CD4-positive, CD25-positive, alpha-beta regulatory T cell (primary cell): Measurements from ENCODE around the gene HPS3. TPM values are rescaled to one million over a fixed set of nuclear protein-coding genes. Genes with fewer than 3 reads are reported as not detected.
A peak's percentile ranks its signal among the peaks of the same experiment; 100 is the strongest.

ENCODE experiments used
- ATAC-seq, 2 donors: fragments of 150-1000 bp; cut with Tn5 transposase; one replicate each; pipeline ENCODE4 v1.10.0; 2021; ENCODE audit warnings: low read depth in 2 of 2, moderate number of reproducible peaks in 2 of 2, moderate library complexity in 1 of 2
- DNase-seq, 3 donors: peaks; one replicate each; pipeline versions ENCODE4 v3.0.0 to v3.0.0-alpha.2; 2012 to 2022; ENCODE audit warnings: mixed read lengths in 1 of 3
- H3K27ac ChIP-seq: one replicate; pipeline ENCODE4 v1.7.0; 2013; ENCODE audit warnings: mild to moderate bottlenecking, low read length; ENCODE audit not compliant: insufficient read depth, poor library complexity, severe bottlenecking
- H3K27me3 ChIP-seq: one replicate; pipeline ENCODE4 v1.7.0; 2013; ENCODE audit warnings: low read length; ENCODE audit not compliant: control insufficient read depth, insufficient read depth
- H3K36me3 ChIP-seq: one replicate; pipeline ENCODE4 v1.7.0; 2013; ENCODE audit warnings: mild to moderate bottlenecking, low read length, moderate library complexity; ENCODE audit not compliant: control insufficient read depth, insufficient read depth
- H3K4me1 ChIP-seq: 2 replicates; pipeline ENCODE4 v1.7.0; 2013; ENCODE audit warnings: mild to moderate bottlenecking, low read length; ENCODE audit not compliant: insufficient read depth, control insufficient read depth, poor library complexity, severe bottlenecking
- H3K4me3 ChIP-seq: one replicate; pipeline ENCODE4 v1.7.0; 2013; ENCODE audit warnings: low read depth, mild to moderate bottlenecking, low read length, moderate library complexity
- H3K9me3 ChIP-seq, 2 experiments: 1 replicate in 1 of 2; 2 replicates in 1 of 2; pipeline ENCODE4 v1.7.0; 2013; ENCODE audit warnings: low read length in 2 of 2, mild to moderate bottlenecking in 1 of 2, moderate library complexity in 1 of 2; ENCODE audit not compliant: control insufficient read depth in 2 of 2
- H3K27ac Mint-ChIP-seq, 3 donors: one replicate each; pipeline ENCODE4 v1.8.0; 2020 to 2022; ENCODE audit warnings: mild to moderate bottlenecking in 3 of 3, mixed read lengths in 3 of 3, moderate library complexity in 2 of 3
- H3K27me3 Mint-ChIP-seq: one replicate; pipeline ENCODE4 v1.8.0; 2022; ENCODE audit warnings: mild to moderate bottlenecking, mixed read lengths
- H3K36me3 Mint-ChIP-seq: one replicate; pipeline ENCODE4 v1.8.0; 2020; ENCODE audit warnings: mixed read lengths
- H3K4me1 Mint-ChIP-seq, 4 donors: one replicate each; pipeline ENCODE4 v1.8.0; 2020 to 2022; ENCODE audit warnings: mixed read lengths in 4 of 4, mild to moderate bottlenecking in 1 of 4
- H3K4me3 Mint-ChIP-seq, 4 donors: one replicate each; pipeline ENCODE4 v1.8.0; 2020 to 2022; ENCODE audit warnings: mild to moderate bottlenecking in 4 of 4, mixed read lengths in 4 of 4, moderate library complexity in 3 of 4
- H3K9me3 Mint-ChIP-seq, 7 donors: one replicate each; pipeline ENCODE4 v1.8.0; 2020 to 2022; ENCODE audit warnings: mixed read lengths in 7 of 7, mild to moderate bottlenecking in 3 of 7, moderate library complexity in 2 of 7
- polyA plus RNA-seq, 4 donors: library from polyadenylated mRNA; unstranded; fragments of 300-500 nt; fragmentation: Illumina TruSeq; gene quantifications; one replicate each; pipeline ENCODE4 v1.2.3, GENCODE V29; 2021
- total RNA-seq: library from RNA; stranded (reverse); gene quantifications from one replicate; pipeline ENCODE4 v1.2.3, GENCODE V29; 2022

The HPS3 gene
- total and polyA plus RNA-seq, 5 donors from 2014 or later: 21.9 to 42.7 (median 36.1) TPM

GRCh38 chr3:149177122-149177521 is 47.7 kb downstream of the HPS3 start:
- peak overlapping the region in 1 of 4 donors; percentile 22 for H3K4me3 Mint-ChIP-seq

GRCh38 chr3:149179220-149179619 is 49.8 kb downstream of the HPS3 start:
- peak overlapping the region in 1 of 3 donors; percentile 13 for H3K27ac Mint-ChIP-seq
- H3K4me3 Mint-ChIP-seq: no peak overlapping the region
- H3K36me3 Mint-ChIP-seq: peaks cover 15% of the 10 kb centered on the region
- ATAC-seq: no peak
- Histone ChIP-seq H3K36me3 (peaks cover 28% of the 10 kb centered on the region), H3K27me3 (no peaks in the 10 kb centered on the region), H3K9me3 (no peaks in the 10 kb centered on the region), H3K4me1 (no peaks in the 10 kb centered on the region), H3K4me3 (no peak overlapping the region), H3K27ac (no peak overlapping the region)
- no peaks in the 10 kb centered on the region for H3K27me3 Mint-ChIP-seq
- no peak for DNase-seq
- H3K4me1 Mint-ChIP-seq: peaks cover 0 to 4% (median 3%) of the 10 kb centered on the region in 4 donors
- no peaks in the 10 kb centered on the region for H3K9me3 Mint-ChIP-seq

More at GRCh38 chr3:149177122-149177521, 47.7 kb downstream of the HPS3 start:
- H3K9me3 Mint-ChIP-seq: no peaks in the 10 kb centered on the region
- Histone ChIP-seq H3K4me3 (no peak overlapping the region), H3K27ac (no peak overlapping the region), H3K4me1 (no peaks in the 10 kb centered on the region), H3K36me3 (peaks cover 42% of the 10 kb centered on the region), H3K9me3 (no peaks in the 10 kb centered on the region), H3K27me3 (no peaks in the 10 kb centered on the region)
- H3K27me3 Mint-ChIP-seq: no peaks in the 10 kb centered on the region
- H3K36me3 Mint-ChIP-seq: peaks cover 28% of the 10 kb centered on the region
- H3K4me1 Mint-ChIP-seq: peaks cover 0 to 4% (median 3%) of the 10 kb centered on the region in 4 donors
- DNase-seq (no peak), ATAC-seq (no peak)
- H3K27ac Mint-ChIP-seq: no peak overlapping the region

GRCh38 chr3:149180057-149180573 is 50.7 kb downstream of the HPS3 start:
- H3K9me3 ChIP-seq: no peaks in the 10 kb centered on the region
- no peaks in the 10 kb centered on the region for H3K9me3 Mint-ChIP-seq
- no peaks in the 10 kb centered on the region for H3K27me3 Mint-ChIP-seq

GRCh38 chr3:149181182-149181581 is 51.7 kb downstream of the HPS3 start:
- H3K9me3 ChIP-seq: no peaks in the 10 kb centered on the region
- ATAC-seq: no peak
- no peak overlapping the region for H3K27ac Mint-ChIP-seq
- peaks cover 22% of the 10 kb centered on the region for H3K36me3 ChIP-seq
- H3K4me3 ChIP-seq: no peak overlapping the region
- H3K27me3 ChIP-seq: no peaks in the 10 kb centered on the region
- peaks cover 13% of the 10 kb centered on the region for H3K36me3 Mint-ChIP-seq
- peaks cover 0 to 2% (median 0%) of the 10 kb centered on the region in 7 donors for H3K9me3 Mint-ChIP-seq
- no peaks in the 10 kb centered on the region for H3K4me1 Mint-ChIP-seq
- H3K4me3 Mint-ChIP-seq: no peak overlapping the region
- H3K27me3 Mint-ChIP-seq: no peaks in the 10 kb centered on the region
- no peak overlapping the region for H3K27ac ChIP-seq
- no peaks in the 10 kb centered on the region for H3K4me1 ChIP-seq
- no peak for DNase-seq

More at GRCh38 chr3:149180057-149180573, 50.7 kb downstream of the HPS3 start:
- ATAC-seq (no peak), DNase-seq (no peak)
- no peak overlapping the region for H3K4me3 Mint-ChIP-seq
- Histone ChIP-seq H3K27me3 (no peaks in the 10 kb centered on the region), H3K36me3 (peaks cover 24% of the 10 kb centered on the region), H3K4me1 (no peaks in the 10 kb centered on the region), H3K4me3 (no peak overlapping the region), H3K27ac (no peak overlapping the region)
- no peak overlapping the region for H3K27ac Mint-ChIP-seq
- H3K36me3 Mint-ChIP-seq: peaks cover 13% of the 10 kb centered on the region
- peaks cover 0 to 4% (median under 1%) of the 10 kb centered on the region in 4 donors for H3K4me1 Mint-ChIP-seq

- H3K4me1 Mint-ChIP-seq: no peaks in the 10 kb centered on the region
- H3K9me3 Mint-ChIP-seq: peaks cover 0 to 2% (median 0%) of the 10 kb centered on the region in 7 donors
- no peak overlapping the region for H3K4me3 Mint-ChIP-seq
- DNase-seq: no peak
- Histone ChIP-seq H3K36me3 (no peaks in the 10 kb centered on the region), H3K4me3 (no peak overlapping the region), H3K9me3 (no peaks in the 10 kb centered on the region), H3K27ac (no peak overlapping the region), H3K4me1 (no peaks in the 10 kb centered on the region), H3K27me3 (no peaks in the 10 kb centered on the region)
- H3K36me3 Mint-ChIP-seq: peaks cover 8% of the 10 kb centered on the region
- H3K27ac Mint-ChIP-seq: no peak overlapping the region
- H3K27me3 Mint-ChIP-seq: peaks cover 3% of the 10 kb centered on the region
- ATAC-seq: no peak
These were observed 56.8 kb downstream of the HPS3 start for GRCh38 chr3:149186219-149186618.

GRCh38 chr3:149186721-149187120 is 57.3 kb downstream of the HPS3 start:
- no peaks in the 10 kb centered on the region for H3K9me3 ChIP-seq
- peaks cover 0 to 2% (median 0%) of the 10 kb centered on the region in 7 donors for H3K9me3 Mint-ChIP-seq
- no peak for ATAC-seq
- no peak for DNase-seq
- H3K36me3 ChIP-seq: no peaks in the 10 kb centered on the region
- no peak overlapping the region for H3K4me3 Mint-ChIP-seq
- peaks cover 4% of the 10 kb centered on the region for H3K27me3 Mint-ChIP-seq
- H3K27ac ChIP-seq: no peak overlapping the region
- no peak overlapping the region for H3K4me3 ChIP-seq
- no peak overlapping the region for H3K27ac Mint-ChIP-seq
- no peaks in the 10 kb centered on the region for H3K27me3 ChIP-seq
- H3K4me1 Mint-ChIP-seq: no peaks in the 10 kb centered on the region
- H3K36me3 Mint-ChIP-seq: peaks cover 8% of the 10 kb centered on the region
- H3K4me1 ChIP-seq: no peaks in the 10 kb centered on the region

- no peaks in the 10 kb centered on the region for H3K27me3 ChIP-seq
- H3K36me3 Mint-ChIP-seq: peaks cover 8% of the 10 kb centered on the region
- H3K4me3 Mint-ChIP-seq: no peak overlapping the region
- H3K9me3 ChIP-seq: no peaks in the 10 kb centered on the region
- no peaks in the 10 kb centered on the region for H3K36me3 ChIP-seq
- DNase-seq (no peak), ATAC-seq (no peak)
- peaks cover 4% of the 10 kb centered on the region for H3K27me3 Mint-ChIP-seq
- no peak overlapping the region for H3K27ac Mint-ChIP-seq
- no peak overlapping the region for H3K4me3 ChIP-seq
- H3K4me1 ChIP-seq: no peaks in the 10 kb centered on the region
- H3K27ac ChIP-seq: no peak overlapping the region
- no peaks in the 10 kb centered on the region for H3K4me1 Mint-ChIP-seq
- peaks cover 0 to 2% (median 0%) of the 10 kb centered on the region in 7 donors for H3K9me3 Mint-ChIP-seq
These were observed 59.1 kb downstream of the HPS3 start for GRCh38 chr3:149188494-149188893.

GRCh38 chr3:149195221-149195620 is 65.8 kb downstream of the HPS3 start:
- H3K4me3 ChIP-seq: no peak overlapping the region
- Mint-ChIP-seq H3K4me1 (no peaks in the 10 kb centered on the region), H3K36me3 (no peaks in the 10 kb centered on the region), H3K4me3 (no peak overlapping the region), H3K27ac (no peak overlapping the region), H3K9me3 (peaks cover 0 to 1% (median 0%) of the 10 kb centered on the region in 7 donors), H3K27me3 (peaks cover 9% of the 10 kb centered on the region)
- no peak overlapping the region for H3K27ac ChIP-seq
- no peak for DNase-seq
- H3K27me3 ChIP-seq: peaks cover 4% of the 10 kb centered on the region
- no peak for ATAC-seq
- no peaks in the 10 kb centered on the region for H3K36me3 ChIP-seq
- H3K9me3 ChIP-seq: no peaks in the 10 kb centered on the region
- H3K4me1 ChIP-seq: no peaks in the 10 kb centered on the region
